GM12878 (cell line): ENCODE measurements around the gene SLC5A11.

ENCODE experiments used
- CTCF ChIP-seq, 3 experiments: IDR thresholded peaks in 2 of 3; conservative IDR thresholded peaks in 1 of 3; 2 replicates each; pipeline ENCODE4 v1.5.1; 2011; ENCODE audit warnings: low read depth in 3 of 3, low read length in 3 of 3, mild to moderate bottlenecking in 3 of 3, control low read depth in 2 of 3, moderate library complexity in 2 of 3, inconsistent platforms in 1 of 3, mixed read lengths in 1 of 3; ENCODE audit not compliant: control insufficient read depth in 2 of 3, insufficient read depth in 1 of 3; ENCODE audit errors: extremely low read depth in 1 of 3
- EP300 ChIP-seq, 2 experiments: fragments of 150-350 bp in 1 of 2; IDR thresholded peaks; 2 replicates each; pipeline ENCODE4 v1.6.1; 2011 to 2012; ENCODE audit warnings: low read depth in 2 of 2, low read length in 2 of 2, borderline replicate concordance in 1 of 2, improper control_type of control experiment in 1 of 2, inconsistent platforms in 1 of 2; ENCODE audit not compliant: control insufficient read depth in 1 of 2
- KDM1A ChIP-seq: fragments of 200-600 bp; sonication (generic); IDR thresholded peaks from 2 replicates; pipeline ENCODE4 v1.6.1; 2016; ENCODE audit warnings: borderline replicate concordance
- SP1 ChIP-seq: IDR thresholded peaks from one replicate; pipeline ENCODE4 v1.6.1; 2011; ENCODE audit warnings: low read depth, low read length

- no peak for TF ChIP-seq KDM1A
- no peak for TF ChIP-seq CTCF (IDR thresholded peaks at IDR 0.05 in 2 of 3, conservative IDR thresholded peaks at IDR 0.05 in 1 of 3; ENCODE audit: control insufficient read depth in 2 of 3, extremely low read depth in 1 of 3, insufficient read depth in 1 of 3, low read depth in 3 of 3, low read length in 3 of 3)
- no peak for TF ChIP-seq SP1
- no peak for TF ChIP-seq EP300 (IDR thresholded peaks at IDR 0.05; ENCODE audit: borderline replicate concordance in 1 of 2, control insufficient read depth in 1 of 2, low read depth in 2 of 2, low read length in 2 of 2)
These were observed 8.9 kb upstream of the SLC5A11 start for GRCh38 chr16:24836836-24837235.
